ENCODE measurements around the gene ACER2. TPM values are rescaled to one million over a fixed set of nuclear protein-coding genes. Genes with fewer than 3 reads are reported as not detected.

ACER2 gene
- total RNA-seq, 1 experiment from 2014 or later, result 9.6 TPM

DNA sequence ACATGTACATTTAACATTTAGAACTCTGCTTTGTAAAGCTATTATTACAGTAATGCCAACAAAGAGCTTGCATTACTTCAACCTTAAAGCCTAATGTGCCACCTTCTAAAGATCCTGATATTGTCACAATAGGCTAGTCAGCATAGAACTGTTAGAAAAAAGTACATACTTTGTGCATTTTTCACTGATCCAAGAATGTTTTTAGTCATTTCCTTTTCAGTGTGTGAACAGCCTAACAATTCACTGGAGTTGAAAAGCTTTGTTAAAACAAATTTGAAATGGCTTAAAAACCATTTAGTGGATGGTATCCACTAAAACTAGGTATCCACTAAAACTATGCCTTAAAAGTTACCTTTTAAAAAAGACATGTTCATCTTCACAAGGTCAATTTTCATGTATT is 33.3 kb upstream of the ACER2 start:
- peaks cover 2 to 3% of the 10 kb centered on the region in 2 experiments; a peak in 2 of 5 replicates for H3K9me3 Mint-ChIP-seq

More for the DNA sequence above, 33.3 kb upstream of the ACER2 start:
- TF ChIP-seq, protein P1, sequence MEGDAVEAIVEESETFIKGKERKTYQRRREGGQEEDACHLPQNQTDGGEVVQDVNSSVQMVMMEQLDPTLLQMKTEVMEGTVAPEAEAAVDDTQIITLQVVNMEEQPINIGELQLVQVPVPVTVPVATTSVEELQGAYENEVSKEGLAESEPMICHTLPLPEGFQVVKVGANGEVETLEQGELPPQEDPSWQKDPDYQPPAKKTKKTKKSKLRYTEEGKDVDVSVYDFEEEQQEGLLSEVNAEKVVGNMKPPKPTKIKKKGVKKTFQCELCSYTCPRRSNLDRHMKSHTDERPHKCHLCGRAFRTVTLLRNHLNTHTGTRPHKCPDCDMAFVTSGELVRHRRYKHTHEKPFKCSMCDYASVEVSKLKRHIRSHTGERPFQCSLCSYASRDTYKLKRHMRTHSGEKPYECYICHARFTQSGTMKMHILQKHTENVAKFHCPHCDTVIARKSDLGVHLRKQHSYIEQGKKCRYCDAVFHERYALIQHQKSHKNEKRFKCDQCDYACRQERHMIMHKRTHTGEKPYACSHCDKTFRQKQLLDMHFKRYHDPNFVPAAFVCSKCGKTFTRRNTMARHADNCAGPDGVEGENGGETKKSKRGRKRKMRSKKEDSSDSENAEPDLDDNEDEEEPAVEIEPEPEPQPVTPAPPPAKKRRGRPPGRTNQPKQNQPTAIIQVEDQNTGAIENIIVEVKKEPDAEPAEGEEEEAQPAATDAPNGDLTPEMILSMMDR (conservative IDR thresholded peaks at IDR 0.05), result no peak
- H3K27me3 ChIP-seq (ENCODE audit: insufficient read depth, low read length), result no peaks in the 10 kb centered on the region
- no peak overlapping the region for H4K5ac ChIP-seq (ENCODE audit: insufficient read length, low read depth, low read length)
- H2BK5ac ChIP-seq (ENCODE audit: insufficient read length, low read length), result no peak overlapping the region
- no peaks in the 10 kb centered on the region for H3K9me3 ChIP-seq (ENCODE audit: control insufficient read depth, low read depth, low read length)
- H3K18ac ChIP-seq (ENCODE audit: insufficient read length, low read depth, low read length), result no peak overlapping the region
- H3K4me1 ChIP-seq (ENCODE audit: insufficient read depth, low read length), result no peaks in the 10 kb centered on the region
- H3K4ac ChIP-seq (ENCODE audit: low read depth, low read length), result no peak overlapping the region
- H3K79me1 ChIP-seq (ENCODE audit: insufficient read depth, low read depth, low read length, poor library complexity, severe bottlenecking), result no peaks in the 10 kb centered on the region
- H3K23me2 ChIP-seq (ENCODE audit: insufficient read length, low read depth, low read length, poor library complexity, severe bottlenecking), result peaks cover 6% of the 10 kb centered on the region
- no peak overlapping the region for H3K14ac ChIP-seq (ENCODE audit: insufficient read depth, low read length)
- no peak overlapping the region for H4K91ac ChIP-seq (ENCODE audit: insufficient read length, low read depth, low read length)
- DNase-seq, result no peak
- H4K20me1 ChIP-seq (ENCODE audit: control insufficient read depth, insufficient read depth, insufficient read length), result no peaks in the 10 kb centered on the region
- Mint-ChIP-seq H3K36me3 (ENCODE audit: insufficient read depth in 1 of 3, low read depth in 3 of 3) (peaks cover 40 to 74% (median 66%) of the 10 kb centered on the region in 3 experiments), H3K27ac (peak overlapping the region in 1 of 3 experiments; percentile 73; a peak in 2 of 7 replicates), H3K4me3 (no peak overlapping the region; a peak in 1 of 5 replicates), H3K4me1 (peaks cover 16 to 22% of the 10 kb centered on the region in 2 experiments), H3K27me3 (ENCODE audit: low read depth) (no peaks in the 10 kb centered on the region)
- H3K56ac ChIP-seq (ENCODE audit: insufficient read length, low read depth, low read length), result no peak overlapping the region
- no peak overlapping the region for H2BK12ac ChIP-seq (ENCODE audit: insufficient read length, low read depth, low read length)
- no peak overlapping the region for H3K4me2 ChIP-seq (ENCODE audit: insufficient read depth, insufficient read length, low read length)
- H3K27ac ChIP-seq (ENCODE audit: insufficient read length, low read depth, low read length), result no peak overlapping the region
- no peak overlapping the region for H2BK20ac ChIP-seq (ENCODE audit: low read depth, low read length, poor library complexity, severe bottlenecking)
- no peak overlapping the region for H3T11ph ChIP-seq (ENCODE audit: low read length)
- H4K8ac ChIP-seq (replicated peaks; ENCODE audit: insufficient read length, low read depth, low read length), result no peak overlapping the region
- H3K9ac ChIP-seq (ENCODE audit: extremely low read depth, insufficient read length, low read length), result no peak overlapping the region
- H2BK120ac ChIP-seq (ENCODE audit: low read depth, low read length, poor library complexity, severe bottlenecking), result no peak overlapping the region
- peaks cover 8% of the 10 kb centered on the region; the same call in 1 of the 2 replicates for H3K79me2 ChIP-seq (ENCODE audit: insufficient read depth, low read length)
- H3K23ac ChIP-seq (ENCODE audit: insufficient read length, low read depth, low read length), result no peak overlapping the region
- H2BK15ac ChIP-seq (ENCODE audit: low read depth, low read length), result no peak overlapping the region
- no peak overlapping the region for H2AFZ ChIP-seq (ENCODE audit: low read length)
- H2AK5ac ChIP-seq (ENCODE audit: insufficient read length, low read length), result no peak overlapping the region

Data from H9 (cell line).